Measurements from ENCODE around the gene MTHFS.

GRCh38 chr15:79916502-79917132 lies 19.8 kb upstream of the MTHFS start:
- no peak for TF ChIP-seq CTCF (IDR thresholded peaks at IDR 0.05; ENCODE audit: low read depth, low read length, poor library complexity, severe bottlenecking)
- TF ChIP-seq EZH2phosphoT487 (IDR thresholded peaks at IDR 0.05; ENCODE audit: borderline replicate concordance, low read length): no peak

Data from DOHH2 (cell line).